ENCODE results near the gene TMEM140.
"Not testable (repeated sequence)": the region's sequence is repeated elsewhere in the genome, so short reads cannot be mapped to it uniquely, and the experiment has no call there.

The TMEM140 gene

GRCh38 chr7:135159359-135160085, 11.7 kb downstream of the TMEM140 start:
- DNase-seq: no peak

DNA sequence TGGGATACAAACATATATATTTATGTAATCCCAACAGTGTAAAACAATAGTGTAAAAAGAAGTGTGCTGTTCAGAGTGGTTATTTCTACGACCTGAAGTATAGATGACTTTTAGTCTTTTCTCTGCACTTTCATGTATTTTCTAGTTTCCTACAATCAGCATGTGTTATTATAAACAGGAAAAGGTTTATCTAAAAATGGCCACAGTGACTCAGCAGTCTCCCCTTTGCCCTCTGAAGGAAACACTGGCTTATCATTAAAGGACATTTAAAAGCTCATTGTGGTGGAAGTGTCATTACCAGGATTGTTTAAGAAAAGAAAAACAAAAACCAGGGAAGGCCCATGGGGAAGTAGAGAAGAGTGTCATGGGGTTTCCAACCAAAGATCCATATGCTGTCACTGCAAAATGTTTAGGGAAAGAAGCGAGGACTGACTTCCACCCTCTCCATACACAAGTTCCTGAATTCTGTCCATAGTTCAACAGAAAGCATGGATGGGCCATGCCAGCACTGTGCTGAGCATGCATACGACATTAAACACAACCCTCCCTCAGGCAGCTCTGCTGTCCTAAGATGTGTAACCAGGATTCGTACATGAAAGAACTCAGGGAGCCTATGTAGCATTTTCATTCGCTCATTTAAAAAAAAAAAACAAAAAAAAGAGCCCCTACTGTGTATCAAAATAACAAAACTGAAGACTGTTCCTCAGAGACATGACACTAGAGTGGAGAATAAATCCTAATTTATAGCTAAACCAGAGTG, 12.4 kb downstream of the TMEM140 start:
- DNase-seq: no peak

DNA sequence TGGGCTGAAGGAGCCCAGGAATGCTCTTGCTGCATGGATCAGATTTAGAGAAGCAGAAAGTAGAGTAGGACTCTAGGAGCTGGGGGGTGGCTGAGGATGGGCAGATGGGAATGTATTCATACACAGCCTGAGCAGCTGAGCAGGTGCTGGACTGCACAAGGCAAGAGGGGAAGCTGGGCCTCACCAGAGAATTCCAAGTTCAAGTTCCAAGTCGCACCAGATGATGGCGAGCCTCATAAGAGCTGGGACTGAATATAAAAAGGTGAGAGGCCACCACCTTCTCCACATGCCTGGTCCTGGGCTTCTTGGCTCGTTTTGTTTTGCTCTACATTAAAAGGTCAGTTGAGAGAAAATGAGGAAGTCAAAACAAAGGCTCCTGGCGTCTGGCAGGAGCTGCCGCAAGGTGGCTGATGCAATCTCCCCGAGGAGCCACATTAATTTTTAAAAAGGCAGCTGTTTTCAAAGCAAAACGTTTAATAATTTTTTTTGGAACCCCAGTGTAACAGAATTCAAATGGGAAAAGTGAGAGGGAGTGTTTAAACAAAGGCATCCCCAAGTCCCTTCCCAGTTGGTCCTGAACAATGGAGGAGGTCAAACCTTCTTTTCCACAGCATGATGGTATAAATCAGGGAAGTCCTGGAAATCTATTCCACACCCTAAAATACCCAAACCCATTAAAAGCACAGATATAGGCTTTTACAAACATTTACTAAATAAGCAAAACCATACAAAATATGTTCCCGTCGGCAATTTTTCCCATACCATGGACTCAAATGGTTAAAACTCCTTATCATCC, 13.2 kb downstream of the TMEM140 start:
- DNase-seq: no peak

GRCh38 chr7:135161669-135162068, 13.8 kb downstream of the TMEM140 start:
- DNase-seq: no peak

GRCh38 chr7:135162382-135163001, 14.6 kb downstream of the TMEM140 start:
- no peak for DNase-seq

- DNase-seq: no peak
Measured at GRCh38 chr7:135164357-135165061, 16.6 kb downstream of the TMEM140 start.

- DNase-seq: no peak
Measured at GRCh38 chr7:135165862-135166261, 18.0 kb downstream of the TMEM140 start.

DNA sequence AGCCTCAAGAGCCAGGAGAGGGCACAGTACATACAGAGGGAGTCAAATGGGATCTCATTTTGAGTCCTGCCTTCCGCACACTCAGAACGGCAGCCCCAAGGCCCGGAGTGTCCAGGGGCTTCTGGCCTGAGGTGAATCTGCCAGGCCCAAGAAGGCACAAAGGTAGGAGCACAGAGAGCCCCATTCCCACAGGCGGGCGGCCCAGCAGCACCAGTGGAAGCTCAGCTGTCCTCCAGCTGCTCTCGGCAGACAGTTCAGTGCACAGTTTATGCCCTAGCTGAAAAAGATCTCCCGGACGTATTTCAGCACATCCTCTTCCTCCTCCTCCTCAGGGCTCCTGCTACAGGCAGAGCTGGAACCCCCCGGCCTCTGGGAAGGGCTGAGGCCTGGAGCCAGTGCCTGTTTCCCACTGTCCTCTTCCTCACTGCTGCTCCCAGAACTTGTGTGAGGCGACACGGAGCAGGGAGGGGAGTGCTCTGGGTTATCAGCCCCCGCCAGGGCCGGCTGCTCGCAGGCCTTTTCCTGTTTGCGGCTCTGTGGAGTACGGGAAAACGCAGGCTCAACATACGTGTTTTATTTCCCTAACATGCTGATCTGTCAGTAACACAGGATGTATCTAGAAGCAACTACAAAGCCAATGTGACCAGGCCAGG, 18.6 kb downstream of the TMEM140 start:
- DNase-seq: no peak

GRCh38 chr7:135167365-135167917, 19.6 kb downstream of the TMEM140 start:
- no peak for DNase-seq

GRCh38 chr7:135168001-135168400, 20.1 kb downstream of the TMEM140 start:
- DNase-seq: no peak

DNA sequence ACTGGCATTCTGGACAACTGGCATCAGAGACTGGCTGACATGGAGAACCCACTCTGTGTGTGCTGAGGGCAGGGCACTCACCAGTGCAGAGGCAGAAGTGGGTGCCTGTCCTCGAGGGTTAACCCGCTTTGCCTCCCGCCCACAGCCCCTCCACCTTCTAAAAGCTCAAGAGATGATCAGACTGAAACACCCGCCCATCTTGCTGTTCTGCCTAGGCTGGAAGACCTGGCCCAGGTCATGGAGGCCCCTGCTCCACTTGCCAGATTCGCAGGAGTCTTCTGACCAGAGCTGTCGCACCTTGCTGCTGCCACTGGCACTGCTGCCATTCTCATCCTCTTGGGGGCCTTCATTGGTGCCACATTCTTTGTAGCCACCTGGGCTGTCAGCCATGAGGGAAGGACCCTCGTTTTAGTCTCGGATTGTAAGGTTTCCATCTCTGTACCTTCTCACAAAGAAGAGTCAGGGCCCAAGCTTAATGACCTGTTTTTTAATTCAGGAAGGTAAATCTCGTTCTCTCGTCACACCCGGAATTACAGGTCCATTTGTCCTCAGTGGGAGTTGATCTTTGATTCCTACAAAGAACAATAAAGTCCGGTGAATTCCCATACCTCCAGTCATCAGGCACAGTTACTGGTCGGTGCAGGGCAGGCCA, 20.7 kb downstream of the TMEM140 start:
- DNase-seq: no peak

GRCh38 chr7:135169141-135169963, 21.5 kb downstream of the TMEM140 start:
- no peak for DNase-seq

DNA sequence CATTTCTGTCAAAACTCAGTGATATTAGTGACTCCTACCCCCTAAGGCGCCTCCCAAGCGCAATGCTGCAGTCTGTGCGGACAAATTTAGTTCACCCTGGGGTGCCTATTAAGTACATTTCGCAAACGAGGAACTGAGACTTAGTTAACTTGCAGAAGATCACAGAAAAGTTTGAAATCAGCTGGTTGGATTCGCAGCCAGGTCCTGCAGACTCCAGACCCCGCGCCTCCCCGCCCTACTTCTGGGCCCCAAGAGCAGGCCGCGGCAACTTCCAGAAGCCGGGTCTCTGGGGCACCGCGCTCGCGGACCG, 22.0 kb downstream of the TMEM140 start:
- no peak for DNase-seq

GRCh38 chr7:135170274-135170997, 22.6 kb downstream of the TMEM140 start, which contains the start of gene CYREN:
TSS of gene CYREN (minus strand) at chr7:135170707. CDS start at chr7:135168922, 1,785 bp downstream.
- DNase-seq: peak; percentile 91

DNA sequence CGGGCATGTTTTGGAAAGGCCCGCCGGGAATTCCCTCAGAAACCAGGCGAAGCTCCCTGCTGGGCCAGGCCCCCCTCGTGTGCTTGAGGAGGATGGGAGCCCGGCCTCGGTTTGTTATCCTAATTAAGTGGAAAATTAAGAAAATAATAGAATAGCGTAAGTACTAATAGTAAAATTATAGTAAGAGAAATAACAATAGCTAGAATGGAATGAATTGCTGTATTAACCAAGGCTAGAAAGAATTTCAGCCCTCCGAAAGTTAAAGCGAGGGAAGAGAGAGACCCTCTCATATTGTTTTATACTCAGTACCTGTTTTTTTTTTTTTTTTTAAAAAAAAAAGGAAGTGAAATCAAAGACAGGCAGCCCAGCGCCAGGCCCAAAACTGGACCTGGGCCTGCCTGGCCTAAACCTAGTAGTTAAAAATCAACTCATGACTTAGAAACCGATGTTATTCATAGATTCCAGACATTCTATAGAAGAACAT, 23.2 kb downstream of the TMEM140 start:
- DNase-seq: not testable (repeated sequence)

GRCh38 chr7:135171581-135172291, 23.9 kb downstream of the TMEM140 start:
- not testable (repeated sequence) for DNase-seq

DNA sequence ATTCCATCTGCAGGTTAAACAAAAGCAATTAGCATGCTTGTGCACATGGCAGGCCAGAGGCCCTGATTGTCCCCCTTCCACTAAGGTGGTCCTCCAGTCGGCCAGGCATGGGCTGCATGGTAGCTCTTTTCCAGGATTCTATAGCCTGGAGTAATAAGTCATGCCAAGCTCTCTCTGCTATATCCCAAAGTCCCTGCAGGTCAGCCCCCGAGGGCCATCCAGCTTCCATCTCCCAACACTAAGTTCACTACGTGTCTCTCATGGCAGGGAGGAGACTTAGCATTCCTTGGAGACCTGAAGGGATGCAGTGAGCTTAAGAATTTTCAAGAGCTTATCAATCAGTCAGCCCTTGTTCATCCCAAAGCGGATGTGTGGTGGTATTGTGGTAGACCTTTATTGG, 26.0 kb downstream of the TMEM140 start:
- not testable (repeated sequence) for DNase-seq

DNA sequence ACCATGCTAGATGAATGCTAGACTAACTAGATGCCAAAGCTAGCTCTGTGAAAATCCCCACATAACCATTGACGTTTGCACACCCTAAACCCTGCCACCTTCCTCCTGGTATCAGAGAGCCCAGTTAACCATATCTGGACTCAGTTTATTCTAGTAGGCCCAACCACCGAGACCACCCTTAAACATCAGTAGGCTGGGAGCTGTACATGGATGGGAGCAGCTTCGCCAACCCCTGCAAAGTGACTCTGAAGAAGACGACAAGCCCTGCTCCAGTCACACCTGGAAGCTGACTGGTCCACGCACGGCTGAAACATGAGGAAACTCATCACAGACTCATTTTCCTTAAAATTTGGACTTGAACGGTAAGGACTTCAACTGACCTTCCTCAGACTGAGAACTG, 27.1 kb downstream of the TMEM140 start:
- DNase-seq: no peak

DNA sequence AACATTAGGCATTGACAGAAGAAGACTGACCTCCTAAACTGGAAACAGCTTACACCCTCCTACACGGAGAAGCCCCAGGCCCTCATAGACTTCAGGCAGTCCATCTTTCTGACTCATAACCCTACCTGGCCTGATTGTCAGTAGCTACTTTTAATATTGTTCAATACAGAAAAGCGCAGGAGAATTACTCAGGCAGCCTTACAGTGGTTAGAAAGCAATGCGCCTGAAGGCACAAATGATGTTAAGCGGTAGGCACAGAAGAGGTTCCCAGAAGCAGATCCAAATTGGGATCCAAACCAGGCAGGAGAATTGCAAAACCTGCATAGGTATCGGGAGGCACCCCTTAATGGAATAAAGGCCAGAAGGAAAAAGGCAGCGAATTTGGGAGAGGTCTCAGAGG, 28.1 kb downstream of the TMEM140 start:
- DNase-seq: no peak
